Ramos (cell line): Measurements from ENCODE around the gene LDB2.

ENCODE experiments used
- in situ Hi-C: fragments of 300-500 bp; cut with MboI; formaldehyde crosslinking; loops from one replicate; pipeline ENCODE4 v1.14.3; 2022; ENCODE audit warnings: low sequenced_read_pairs; ENCODE audit not compliant: unreplicated experiment

The LDB2 gene

GRCh38 chr4:16846540-16847117 is 51.8 kb downstream of the LDB2 start:
- in situ Hi-C loops: no loop called here

GRCh38 chr4:16844816-16845586 is 53.4 kb downstream of the LDB2 start:
- in situ Hi-C loops: no loop called here

- in situ Hi-C loops: no loop called here
Observed at GRCh38 chr4:16843831-16844508, 54.5 kb downstream of the LDB2 start.

- in situ Hi-C loops: no loop called here
Observed at GRCh38 chr4:16838226-16838875, 60.1 kb downstream of the LDB2 start.

GRCh38 chr4:16837475-16837874 is 61.0 kb downstream of the LDB2 start:
- in situ Hi-C loops: no loop called here

- in situ Hi-C loops: no loop called here
Observed at GRCh38 chr4:16836324-16836723, 62.1 kb downstream of the LDB2 start.

GRCh38 chr4:16835597-16836247 is 62.7 kb downstream of the LDB2 start:
- in situ Hi-C loops: no loop called here

GRCh38 chr4:16834814-16835213 is 63.6 kb downstream of the LDB2 start:
- in situ Hi-C loops: no loop called here

- in situ Hi-C loops: no loop called here
Observed at GRCh38 chr4:16833722-16834121, 64.7 kb downstream of the LDB2 start.

- in situ Hi-C loops: no loop called here
Observed at GRCh38 chr4:16830081-16830480, 68.4 kb downstream of the LDB2 start.

- in situ Hi-C loops: no loop called here
Observed at GRCh38 chr4:16827794-16828724, 70.4 kb downstream of the LDB2 start.

- in situ Hi-C loops: no loop called here
Observed at GRCh38 chr4:16827045-16827444, 71.4 kb downstream of the LDB2 start.

- in situ Hi-C loops: no loop called here
Observed at GRCh38 chr4:16826406-16826910, 72.0 kb downstream of the LDB2 start.

- in situ Hi-C loops: no loop called here
Observed at GRCh38 chr4:16824278-16824806, 74.1 kb downstream of the LDB2 start.

- in situ Hi-C loops: no loop called here
Observed at GRCh38 chr4:16820329-16820728, 78.1 kb downstream of the LDB2 start.

- in situ Hi-C loops: no loop called here
Observed at GRCh38 chr4:16819652-16820051, 78.8 kb downstream of the LDB2 start.

- in situ Hi-C loops: no loop called here
Observed at GRCh38 chr4:16818005-16818404, 80.4 kb downstream of the LDB2 start.

GRCh38 chr4:16817286-16817685 is 81.2 kb downstream of the LDB2 start:
- in situ Hi-C loops: no loop called here

- in situ Hi-C loops: no loop called here
Observed at GRCh38 chr4:16814361-16814760, 84.1 kb downstream of the LDB2 start.
